ENCODE data around the gene ANO2.

Gene ANO2

DNA sequence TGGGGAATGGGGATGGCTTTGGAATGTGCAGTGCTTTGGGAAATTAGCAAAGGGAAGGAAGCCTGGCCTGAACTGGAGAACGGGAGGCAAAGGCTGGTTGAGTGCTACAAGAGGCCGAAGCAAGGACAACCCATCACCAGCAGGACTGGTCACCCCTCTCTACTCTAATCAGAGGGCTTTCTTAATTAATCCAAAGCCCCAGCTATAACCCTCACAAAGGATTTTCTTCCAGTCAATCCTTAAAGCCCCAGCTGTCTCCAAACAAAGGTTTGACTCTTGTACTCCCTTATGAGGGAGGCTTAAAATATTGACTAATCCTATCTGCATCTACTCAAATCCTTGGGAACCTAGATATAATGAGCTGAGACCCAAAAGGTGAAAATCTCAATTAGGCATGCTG, 256.8 kb downstream of the ANO2 start (continued):
- TF ChIP-seq, protein P1, sequence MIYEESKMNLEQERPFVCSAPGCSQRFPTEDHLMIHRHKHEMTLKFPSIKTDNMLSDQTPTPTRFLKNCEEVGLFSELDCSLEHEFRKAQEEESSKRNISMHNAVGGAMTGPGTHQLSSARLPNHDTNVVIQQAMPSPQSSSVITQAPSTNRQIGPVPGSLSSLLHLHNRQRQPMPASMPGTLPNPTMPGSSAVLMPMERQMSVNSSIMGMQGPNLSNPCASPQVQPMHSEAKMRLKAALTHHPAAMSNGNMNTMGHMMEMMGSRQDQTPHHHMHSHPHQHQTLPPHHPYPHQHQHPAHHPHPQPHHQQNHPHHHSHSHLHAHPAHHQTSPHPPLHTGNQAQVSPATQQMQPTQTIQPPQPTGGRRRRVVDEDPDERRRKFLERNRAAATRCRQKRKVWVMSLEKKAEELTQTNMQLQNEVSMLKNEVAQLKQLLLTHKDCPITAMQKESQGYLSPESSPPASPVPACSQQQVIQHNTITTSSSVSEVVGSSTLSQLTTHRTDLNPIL (CRISPR knock-in tag; IDR thresholded peaks at IDR 0.05; ENCODE audit: low read depth) = no peak
- TF ChIP-seq TCF4 (CRISPR knock-in tag; IDR thresholded peaks at IDR 0.05; ENCODE audit: borderline replicate concordance) (no peak), ZNF565 (CRISPR knock-in tag; conservative IDR thresholded peaks at IDR 0.05; ENCODE audit: low read depth) (no peak), RARB (CRISPR knock-in tag; IDR thresholded peaks at IDR 0.05) (no peak), CSDC2 (CRISPR knock-in tag; IDR thresholded peaks at IDR 0.05) (no peak), BACH2 (CRISPR knock-in tag; IDR thresholded peaks at IDR 0.05; ENCODE audit: borderline replicate concordance) (no peak), SNAI2 (CRISPR knock-in tag; IDR thresholded peaks at IDR 0.05) (no peak), ZNF8 (CRISPR knock-in tag; IDR thresholded peaks at IDR 0.05) (no peak), GLIS3 (CRISPR knock-in tag; IDR thresholded peaks at IDR 0.05) (no peak)

- no peak for TF ChIP-seq PATZ1 (CRISPR knock-in tag; IDR thresholded peaks at IDR 0.05; ENCODE audit: borderline replicate concordance)
- no peak for TF ChIP-seq ZC3H10 (CRISPR knock-in tag; IDR thresholded peaks at IDR 0.05)
- TF ChIP-seq GLIS3 (CRISPR knock-in tag; IDR thresholded peaks at IDR 0.05) = no peak
- no peak for TF ChIP-seq ARNTL (CRISPR knock-in tag; IDR thresholded peaks at IDR 0.05; ENCODE audit: borderline replicate concordance, low read depth)
- no peak for TF ChIP-seq CSRNP3 (CRISPR knock-in tag; IDR thresholded peaks at IDR 0.05)
- TF ChIP-seq BACH2 (CRISPR knock-in tag; IDR thresholded peaks at IDR 0.05; ENCODE audit: borderline replicate concordance) = no peak
- TF ChIP-seq TSHZ2 (CRISPR knock-in tag; IDR thresholded peaks at IDR 0.05) = no peak
- TF ChIP-seq ISL1 (CRISPR knock-in tag; IDR thresholded peaks at IDR 0.05) = no peak
- TF ChIP-seq, protein P1 (CRISPR knock-in tag; IDR thresholded peaks at IDR 0.05; ENCODE audit: low read depth) = no peak
- TF ChIP-seq CSDC2 (CRISPR knock-in tag; IDR thresholded peaks at IDR 0.05) = no peak
- TF ChIP-seq PPARA (CRISPR knock-in tag; IDR thresholded peaks at IDR 0.05; ENCODE audit: borderline replicate concordance) = no peak
- no peak for TF ChIP-seq ESRRG (CRISPR knock-in tag; IDR thresholded peaks at IDR 0.05)
- TF ChIP-seq, protein P2, sequence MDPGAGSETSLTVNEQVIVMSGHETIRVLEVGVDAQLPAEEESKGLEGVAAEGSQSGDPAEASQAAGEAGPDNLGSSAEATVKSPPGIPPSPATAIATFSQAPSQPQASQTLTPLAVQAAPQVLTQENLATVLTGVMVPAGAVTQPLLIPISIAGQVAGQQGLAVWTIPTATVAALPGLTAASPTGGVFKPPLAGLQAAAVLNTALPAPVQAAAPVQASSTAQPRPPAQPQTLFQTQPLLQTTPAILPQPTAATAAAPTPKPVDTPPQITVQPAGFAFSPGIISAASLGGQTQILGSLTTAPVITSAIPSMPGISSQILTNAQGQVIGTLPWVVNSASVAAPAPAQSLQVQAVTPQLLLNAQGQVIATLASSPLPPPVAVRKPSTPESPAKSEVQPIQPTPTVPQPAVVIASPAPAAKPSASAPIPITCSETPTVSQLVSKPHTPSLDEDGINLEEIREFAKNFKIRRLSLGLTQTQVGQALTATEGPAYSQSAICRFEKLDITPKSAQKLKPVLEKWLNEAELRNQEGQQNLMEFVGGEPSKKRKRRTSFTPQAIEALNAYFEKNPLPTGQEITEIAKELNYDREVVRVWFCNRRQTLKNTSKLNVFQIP (CRISPR knock-in tag; IDR thresholded peaks at IDR 0.05; ENCODE audit: borderline replicate concordance, low read depth) = no peak
- TF ChIP-seq RARB (CRISPR knock-in tag; IDR thresholded peaks at IDR 0.05) = no peak
- no peak for TF ChIP-seq OSR1 (CRISPR knock-in tag; IDR thresholded peaks at IDR 0.05)
- no peak for TF ChIP-seq SNAI2 (CRISPR knock-in tag; IDR thresholded peaks at IDR 0.05)
Observed at GRCh38 chr12:5685935-5686334, 259.1 kb downstream of the ANO2 start.

DNA sequence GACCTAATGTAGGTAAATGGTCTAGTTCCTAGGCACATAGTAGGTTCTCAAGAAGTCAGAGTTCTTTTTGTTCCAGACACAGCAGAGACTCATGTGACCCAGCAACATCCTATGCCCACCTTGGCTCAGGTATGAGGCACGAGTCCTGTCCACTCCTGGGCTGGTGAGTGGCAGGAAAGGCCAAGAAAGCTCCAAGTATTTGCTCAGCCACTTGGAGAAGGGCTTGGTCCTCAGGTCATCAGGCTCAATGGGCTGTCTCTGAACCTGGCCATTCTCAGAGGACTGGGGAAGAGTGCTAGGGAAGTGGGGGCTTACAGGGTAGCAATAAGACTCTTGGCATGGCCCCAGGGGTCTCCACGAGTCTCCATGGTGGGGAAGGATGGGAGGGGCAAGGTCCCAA, 260.1 kb downstream of the ANO2 start:
- TF ChIP-seq ZFP3 (CRISPR knock-in tag; IDR thresholded peaks at IDR 0.05) = no peak
- TF ChIP-seq, protein P2 (CRISPR knock-in tag; IDR thresholded peaks at IDR 0.05; ENCODE audit: borderline replicate concordance, low read depth) = no peak
- TF ChIP-seq PPARA (CRISPR knock-in tag; IDR thresholded peaks at IDR 0.05; ENCODE audit: borderline replicate concordance) = no peak
- no peak for TF ChIP-seq ISL1 (CRISPR knock-in tag; IDR thresholded peaks at IDR 0.05)
- no peak for ATAC-seq

More at GRCh38 chr12:5685935-5686334, 259.1 kb downstream of the ANO2 start:
- ATAC-seq = no peak

Data from SK-N-SH treated with all-trans-retinoic acid at 6 μM for 48 hours (cell line).